ENCODE results near the gene MRPL22.

- TF ChIP-seq CTCF (conservative IDR thresholded peaks at IDR 0.05) (no peak), ZFX (IDR thresholded peaks at IDR 0.05) (no peak)
Observed at GRCh38 chr5:154901276-154901675, 39.6 kb upstream of the MRPL22 start.

All from C4-2B (cell line).